ACC112 (cell line): ENCODE results near the gene GADD45G.

ENCODE experiments used
- H2AFZ ChIP-seq: fragments of 200-600 bp; sonication (generic); one replicate; pipeline ENCODE4 v1.6.0; 2017; ENCODE audit warnings: antibody characterized with exemption, low read length; ENCODE audit not compliant: unreplicated experiment
- H3K27ac ChIP-seq: fragments of 200-600 bp; sonication (generic); 2 replicates; pipeline ENCODE4 v1.5.1; 2014; ENCODE audit warnings: low read depth, mild to moderate bottlenecking, antibody characterized with exemption, low read length, moderate library complexity
- H3K27me3 ChIP-seq: fragments of 200-600 bp; sonication (generic); 2 replicates; pipeline ENCODE4 v1.6.1; 2014; ENCODE audit warnings: mild to moderate bottlenecking, antibody characterized with exemption, low read length, moderate library complexity, mixed read lengths; ENCODE audit not compliant: insufficient read depth
- H3K36me3 ChIP-seq: fragments of 200-600 bp; sonication (generic); 2 replicates; pipeline ENCODE4 v1.6.1; 2016; ENCODE audit warnings: mild to moderate bottlenecking, antibody characterized with exemption, low read length, moderate library complexity, mixed read lengths; ENCODE audit not compliant: insufficient read depth
- H3K4me1 ChIP-seq: fragments of 200-600 bp; sonication (generic); one replicate; pipeline ENCODE4 v1.6.1; 2016; ENCODE audit warnings: low read length, mixed read lengths; ENCODE audit not compliant: insufficient read depth, unreplicated experiment, control insufficient read depth
- H3K4me3 ChIP-seq: fragments of 200-600 bp; sonication (generic); 2 replicates; pipeline ENCODE4 v1.5.1; 2014; ENCODE audit warnings: mild to moderate bottlenecking, low read depth, low read length
- H3K79me2 ChIP-seq: fragments of 200-600 bp; sonication (generic); one replicate; pipeline ENCODE4 v1.6.0; 2016; ENCODE audit warnings: low read length; ENCODE audit not compliant: control insufficient read depth, unreplicated experiment, insufficient read depth

The GADD45G gene

GRCh38 chr9:89574309-89574708, 30.5 kb upstream of the GADD45G start:
- no peaks in the 10 kb centered on the region for H3K36me3 ChIP-seq
- H3K27ac ChIP-seq, result no peak overlapping the region
- H3K27me3 ChIP-seq, result peaks cover 83% of the 10 kb centered on the region
- no peak overlapping the region for H2AFZ ChIP-seq
- H3K79me2 ChIP-seq, result no peaks in the 10 kb centered on the region
- no peaks in the 10 kb centered on the region for H3K4me1 ChIP-seq
- no peak overlapping the region for H3K4me3 ChIP-seq

- no peaks in the 10 kb centered on the region for H3K79me2 ChIP-seq
- no peak overlapping the region for H3K4me3 ChIP-seq
- no peak overlapping the region for H2AFZ ChIP-seq
- H3K36me3 ChIP-seq, result no peaks in the 10 kb centered on the region
- H3K4me1 ChIP-seq, result no peaks in the 10 kb centered on the region
- no peak overlapping the region for H3K27ac ChIP-seq
- peaks cover 83% of the 10 kb centered on the region for H3K27me3 ChIP-seq
Observed at GRCh38 chr9:89576404-89576839, 28.4 kb upstream of the GADD45G start.

- Histone ChIP-seq H3K79me2 (no peaks in the 10 kb centered on the region), H3K27ac (no peak overlapping the region), H3K36me3 (no peaks in the 10 kb centered on the region)
Observed at GRCh38 chr9:89577363-89577762, 27.4 kb upstream of the GADD45G start.

GRCh38 chr9:89579741-89580385, 24.9 kb upstream of the GADD45G start:
- Histone ChIP-seq H3K79me2 (no peaks in the 10 kb centered on the region), H3K4me1 (no peaks in the 10 kb centered on the region), H3K4me3 (no peak overlapping the region), H3K27me3 (peaks cover 79% of the 10 kb centered on the region), H3K36me3 (no peaks in the 10 kb centered on the region), H3K27ac (no peak overlapping the region), H2AFZ (no peak overlapping the region)

More at GRCh38 chr9:89577363-89577762, 27.4 kb upstream of the GADD45G start:
- Histone ChIP-seq H3K27me3 (peaks cover 83% of the 10 kb centered on the region), H3K4me1 (no peaks in the 10 kb centered on the region), H2AFZ (no peak overlapping the region), H3K4me3 (no peak overlapping the region)

- Histone ChIP-seq H3K4me3 (no peak overlapping the region), H3K27me3 (peaks cover 71% of the 10 kb centered on the region), H3K36me3 (no peaks in the 10 kb centered on the region), H2AFZ (no peak overlapping the region), H3K27ac (no peak overlapping the region), H3K4me1 (no peaks in the 10 kb centered on the region), H3K79me2 (no peaks in the 10 kb centered on the region)
Observed at GRCh38 chr9:89586311-89586710, 18.5 kb upstream of the GADD45G start.

- Histone ChIP-seq H3K79me2 (no peaks in the 10 kb centered on the region), H3K27ac (no peak overlapping the region), H3K4me3 (no peak overlapping the region), H3K27me3 (peaks cover 73% of the 10 kb centered on the region), H2AFZ (no peak overlapping the region), H3K36me3 (no peaks in the 10 kb centered on the region), H3K4me1 (no peaks in the 10 kb centered on the region)
Observed at GRCh38 chr9:89588271-89588879, 16.4 kb upstream of the GADD45G start.

GRCh38 chr9:89590415-89590814, 14.4 kb upstream of the GADD45G start:
- Histone ChIP-seq H3K27ac (no peak overlapping the region), H3K27me3 (peaks cover 74% of the 10 kb centered on the region), H3K4me3 (no peak overlapping the region), H3K36me3 (no peaks in the 10 kb centered on the region), H3K79me2 (no peaks in the 10 kb centered on the region), H2AFZ (no peak overlapping the region), H3K4me1 (no peaks in the 10 kb centered on the region)

- no peak overlapping the region for H3K4me3 ChIP-seq
- no peak overlapping the region for H3K27ac ChIP-seq
Observed at GRCh38 chr9:89591274-89592212, 13.3 kb upstream of the GADD45G start.

GRCh38 chr9:89592213-89592815, 12.5 kb upstream of the GADD45G start:
- Histone ChIP-seq H3K79me2 (no peaks in the 10 kb centered on the region), H3K36me3 (no peaks in the 10 kb centered on the region), H3K27ac (no peak overlapping the region), H3K4me3 (no peak overlapping the region), H3K4me1 (no peaks in the 10 kb centered on the region), H3K27me3 (peaks cover 75% of the 10 kb centered on the region), H2AFZ (no peak overlapping the region)

More at GRCh38 chr9:89591274-89592212, 13.3 kb upstream of the GADD45G start:
- H3K4me1 ChIP-seq, result no peaks in the 10 kb centered on the region
- H3K79me2 ChIP-seq, result no peaks in the 10 kb centered on the region
- peaks cover 73% of the 10 kb centered on the region for H3K27me3 ChIP-seq
- H3K36me3 ChIP-seq, result no peaks in the 10 kb centered on the region
- H2AFZ ChIP-seq, result no peak overlapping the region

GRCh38 chr9:89592963-89593726, 11.7 kb upstream of the GADD45G start:
- no peak overlapping the region for H2AFZ ChIP-seq
- H3K36me3 ChIP-seq, result no peaks in the 10 kb centered on the region
- H3K27me3 ChIP-seq, result peaks cover 71% of the 10 kb centered on the region

More at GRCh38 chr9:89592963-89593726, 11.7 kb upstream of the GADD45G start:
- no peaks in the 10 kb centered on the region for H3K4me1 ChIP-seq
- H3K4me3 ChIP-seq, result no peak overlapping the region
- H3K27ac ChIP-seq, result no peak overlapping the region
- H3K79me2 ChIP-seq, result no peaks in the 10 kb centered on the region
